GM12878 (cell line): ENCODE results near the gene PLCG2. TPM values are rescaled to one million over a fixed set of nuclear protein-coding genes. Genes with fewer than 3 reads are reported as not detected.

ENCODE experiments used
- BCL11A ChIP-seq: IDR thresholded peaks from 2 replicates; pipeline ENCODE4 v1.6.1; 2011; ENCODE audit warnings: low read depth, low read length
- CHD2 ChIP-seq: IDR thresholded peaks from 2 replicates; pipeline ENCODE4 v1.6.1; 2011; ENCODE audit warnings: low read depth, low read length, improper control_type of control experiment, borderline replicate concordance
- GATAD2B ChIP-seq: fragments of 450-650 bp; conservative IDR thresholded peaks from 2 replicates; pipeline ENCODE4 v1.6.1; 2017; ENCODE audit warnings: low read depth, mild to moderate bottlenecking, moderate library complexity
- MEF2B ChIP-seq: fragments of 450-650 bp; IDR thresholded peaks from 2 replicates; pipeline ENCODE4 v1.6.1; 2018; ENCODE audit warnings: mild to moderate bottlenecking, moderate library complexity; ENCODE audit not compliant: partially characterized antibody, poor library complexity, severe bottlenecking
- MLLT1 ChIP-seq: fragments of 450-650 bp; IDR thresholded peaks from 2 replicates; pipeline ENCODE4 v1.6.1; 2016; ENCODE audit warnings: mild to moderate bottlenecking
- NBN ChIP-seq: fragments of 450-650 bp; IDR thresholded peaks from 2 replicates; pipeline ENCODE4 v1.6.1; 2016
- NR2F1 ChIP-seq: fragments of 450-650 bp; conservative IDR thresholded peaks from 2 replicates; pipeline ENCODE4 v1.6.1; 2017; ENCODE audit warnings: mild to moderate bottlenecking
- PBX3 ChIP-seq: IDR thresholded peaks from 2 replicates; pipeline ENCODE4 v1.6.1; 2011; ENCODE audit warnings: mild to moderate bottlenecking, low read depth, low read length, moderate library complexity; ENCODE audit not compliant: insufficient replicate concordance
- RBBP5 ChIP-seq: fragments of 200-600 bp; sonication (generic); conservative IDR thresholded peaks from 2 replicates; pipeline ENCODE4 v1.6.1; 2016
- RELA ChIP-seq: fragments of 450-650 bp; IDR thresholded peaks from 2 replicates; pipeline ENCODE4 v1.8.0; 2014; ENCODE audit warnings: borderline replicate concordance; ENCODE audit not compliant: partially characterized antibody
- REST ChIP-seq: IDR thresholded peaks from 2 replicates; pipeline ENCODE4 v1.6.1; 2012; ENCODE audit warnings: mild to moderate bottlenecking, low read depth, low read length
- SUPT20H ChIP-seq: IDR thresholded peaks from 2 replicates; pipeline ENCODE4 v1.6.1; 2011; ENCODE audit warnings: low read depth, mild to moderate bottlenecking, low read length, moderate library complexity, borderline replicate concordance; ENCODE audit not compliant: control insufficient read depth
- WRNIP1 ChIP-seq: IDR thresholded peaks from 2 replicates; pipeline ENCODE4 v1.6.1; 2011; ENCODE audit warnings: low read depth, low read length, improper control_type of control experiment, borderline replicate concordance
- ZNF217 ChIP-seq: fragments of 450-650 bp; IDR thresholded peaks from 2 replicates; pipeline ENCODE4 v1.6.1; 2017; ENCODE audit warnings: antibody characterized with exemption, mild to moderate bottlenecking
- ZNF24 ChIP-seq: fragments of 450-650 bp; IDR thresholded peaks from 2 replicates; pipeline ENCODE4 v1.6.1; 2017; ENCODE audit warnings: antibody characterized with exemption, mild to moderate bottlenecking
- ZNF687 ChIP-seq: fragments of 450-650 bp; IDR thresholded peaks from 2 replicates; pipeline ENCODE4 v1.6.1; 2017; ENCODE audit warnings: mild to moderate bottlenecking, moderate library complexity
- polyA plus RNA-seq, 11 experiments: library from polyadenylated mRNA; depleted of rRNA in 4 of 11; unstranded in 6 of 11; stranded (reverse) in 5 of 11; fragments of >200 nt; fragmentation: Nextera tagmentation in 4 of 11; fragmentation: Illumina TruSeq in 1 of 11; extraction: Ambion mirVana in 4 of 11; extraction: Trizol in 1 of 11; gene quantifications; 1 replicate in 1 of 11; 2 replicates in 10 of 11; pipeline versions ENCODE4 v1.2.1 to v1.2.3, GENCODE V29; 2011 to 2016; ENCODE audit warnings: inconsistent platforms in 2 of 11, missing spikeins in 2 of 11, low read depth in 1 of 11
- total RNA-seq, 4 experiments: library from RNA; depleted of rRNA in 3 of 4; stranded (reverse); fragments of >200 nt in 3 of 4; fragmentation: Illumina TruSeq in 1 of 4; extraction: Trizol in 1 of 4; gene quantifications; 2 replicates each; pipeline versions ENCODE4 v1.2.1 to v1.2.3, GENCODE V29; 2013 to 2021
- TF ChIP-seq, protein P1 (sequence below): IDR thresholded peaks from 2 replicates; pipeline ENCODE4 v1.6.1; 2011; ENCODE audit warnings: borderline replicate concordance, low read depth, mild to moderate bottlenecking, moderate library complexity, low read length; ENCODE audit not compliant: insufficient read depth, poor library complexity, severe bottlenecking

The PLCG2 gene
- total and polyA plus RNA-seq, 10 of the 15 experiments (the other 5 are each of a cell fraction or from before 2014, with no cell fraction given), result 47.6 to 256 (median 149) TPM

- TF ChIP-seq REST (no peak), MLLT1 (peak; percentile 63; the same call in 1 of the 2 replicates), PBX3 (peak; percentile 47), WRNIP1 (0 out of 2 replicates have a peak, but pooled peaks have one; percentile 53), CHD2 (0 out of 2 replicates have a peak, but pooled peaks have one; percentile 27), GATAD2B (0 out of 2 replicates have a peak, but pooled peaks have one; percentile 29), ZNF687 (0 out of 2 replicates have a peak, but pooled peaks have one; percentile 40), RBBP5 (no peak), MEF2B (peak; percentile 34), NR2F1 (no peak), BCL11A (no peak), ZNF217 (no peak; the same call in 1 of the 2 replicates), RELA (peak; percentile 31), ZNF24 (no peak), SUPT20H (no peak), NBN (peak; percentile 86)
- TF ChIP-seq, protein P1, sequence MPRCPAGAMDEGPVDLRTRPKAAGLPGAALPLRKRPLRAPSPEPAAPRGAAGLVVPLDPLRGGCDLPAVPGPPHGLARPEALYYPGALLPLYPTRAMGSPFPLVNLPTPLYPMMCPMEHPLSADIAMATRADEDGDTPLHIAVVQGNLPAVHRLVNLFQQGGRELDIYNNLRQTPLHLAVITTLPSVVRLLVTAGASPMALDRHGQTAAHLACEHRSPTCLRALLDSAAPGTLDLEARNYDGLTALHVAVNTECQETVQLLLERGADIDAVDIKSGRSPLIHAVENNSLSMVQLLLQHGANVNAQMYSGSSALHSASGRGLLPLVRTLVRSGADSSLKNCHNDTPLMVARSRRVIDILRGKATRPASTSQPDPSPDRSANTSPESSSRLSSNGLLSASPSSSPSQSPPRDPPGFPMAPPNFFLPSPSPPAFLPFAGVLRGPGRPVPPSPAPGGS, result no peak
These were observed 41.1 kb upstream of the PLCG2 start (continued) for GRCh38 chr16:81737885-81738536.
